DMS79 (cell line): ENCODE data around the gene PRSS22.

Source experiments
- DNase-seq: peaks from one replicate; lab custom pipeline; 2025; lab: John Stamatoyannopoulos, UW

PRSS22 gene

GRCh38 chr16:2881783-2882649, 24.0 kb upstream of the PRSS22 start:
- no peak for DNase-seq

GRCh38 chr16:2879854-2880508, 22.0 kb upstream of the PRSS22 start:
- DNase-seq, result no peak

GRCh38 chr16:2874912-2875362, 17.0 kb upstream of the PRSS22 start:
- DNase-seq, result peak; percentile 17

GRCh38 chr16:2874032-2874911, 16.3 kb upstream of the PRSS22 start:
- DNase-seq, result no peak

GRCh38 chr16:2871926-2872325, 14.0 kb upstream of the PRSS22 start:
- DNase-seq, result no peak

- peak; percentile 56 for DNase-seq
These were observed 10.2 kb upstream of the PRSS22 start for GRCh38 chr16:2867987-2868789.

- DNase-seq, result no peak
These were observed 9.7 kb upstream of the PRSS22 start for GRCh38 chr16:2867661-2867986.

GRCh38 chr16:2866431-2866830, 8.5 kb upstream of the PRSS22 start:
- no peak for DNase-seq

GRCh38 chr16:2865651-2866050, 7.7 kb upstream of the PRSS22 start:
- DNase-seq, result no peak

GRCh38 chr16:2860826-2861567, 3.0 kb upstream of the PRSS22 start:
- no peak for DNase-seq

- no peak for DNase-seq
These were observed 1.8 kb upstream of the PRSS22 start for GRCh38 chr16:2859686-2860265.

- peak; percentile 73 for DNase-seq
These were observed 465 bp upstream of the PRSS22 start for GRCh38 chr16:2858245-2859025.

- DNase-seq, result no peak
These were observed 1.1 kb downstream of the PRSS22 start for GRCh38 chr16:2856686-2857450.

GRCh38 chr16:2856061-2856670, 1.8 kb downstream of the PRSS22 start:
- DNase-seq, result no peak

GRCh38 chr16:2855536-2855935, 2.4 kb downstream of the PRSS22 start:
- no peak for DNase-seq

GRCh38 chr16:2854700-2855309, 3.2 kb downstream of the PRSS22 start:
- no peak for DNase-seq

- DNase-seq, result no peak
These were observed 4.4 kb downstream of the PRSS22 start for GRCh38 chr16:2853531-2854073.
